HFFc6 (cell line): ENCODE measurements around the gene NOS1AP. TPM values are rescaled to one million over a fixed set of nuclear protein-coding genes. Genes with fewer than 3 reads are reported as not detected.
"Not testable (repeated sequence)": the region's sequence is repeated elsewhere in the genome, so short reads cannot be mapped to it uniquely, and the experiment has no call there.

Source experiments
- DNase-seq: peaks from one replicate; pipeline ENCODE4 v3.0.0-alpha.2; 2018
- H3K27ac Mint-ChIP-seq: 2 replicates; pipeline ENCODE4 v1.8.0; 2020; ENCODE audit warnings: mild to moderate bottlenecking, mixed read lengths
- H3K27me3 Mint-ChIP-seq: 2 replicates; pipeline ENCODE4 v1.8.0; 2021; ENCODE audit warnings: mild to moderate bottlenecking, moderate library complexity, mixed read lengths; ENCODE audit not compliant: insufficient read depth
- H3K36me3 Mint-ChIP-seq: 2 replicates; pipeline ENCODE4 v1.8.0; 2021; ENCODE audit warnings: low read depth, mixed read lengths
- H3K4me1 Mint-ChIP-seq: 2 replicates; pipeline ENCODE4 v1.8.0; 2020; ENCODE audit warnings: low read depth, mixed read lengths
- H3K4me3 Mint-ChIP-seq: 2 replicates; pipeline ENCODE4 v1.8.0; 2020; ENCODE audit warnings: mild to moderate bottlenecking, moderate library complexity, mixed read lengths
- H3K9me3 Mint-ChIP-seq: 2 replicates; pipeline ENCODE4 v1.8.0; 2020; ENCODE audit warnings: mild to moderate bottlenecking, mixed read lengths
- CTCF ChIP-seq: fragments of 200-600 bp; sonication (generic); IDR thresholded peaks from 2 replicates; pipeline ENCODE4 v1.5.0; 2021; ENCODE audit warnings: antibody characterized with exemption, mild to moderate bottlenecking
- total RNA-seq, 6 experiments: library from RNA; stranded (reverse); fragmentation: NEBNext Ultra II Directional; extraction: Animal tissue kit (Norgen Biotek cat#: 25700); gene quantifications; 2 replicates in 1 of 6; 3 replicates in 5 of 6; pipeline ENCODE4 v1.2.3, GENCODE V29; 2021

Gene NOS1AP
- total RNA-seq, 6 experiments from 2014 or later: 0.11 to 0.62 (median 0.29) TPM

- Mint-ChIP-seq H3K27ac (no peak overlapping the region), H3K36me3 (no peaks in the 10 kb centered on the region), H3K9me3 (no peaks in the 10 kb centered on the region), H3K4me3 (no peak overlapping the region), H3K27me3 (peaks cover 10% of the 10 kb centered on the region), H3K4me1 (peaks cover 15% of the 10 kb centered on the region)
- no peak for DNase-seq
- no peak for TF ChIP-seq CTCF
Measured at GRCh38 chr1:162056579-162056978, 12.9 kb upstream of the NOS1AP start.

- H3K27me3 Mint-ChIP-seq: peaks cover 15% of the 10 kb centered on the region
- no peak for TF ChIP-seq CTCF
Measured at GRCh38 chr1:162059721-162060120, 9.8 kb upstream of the NOS1AP start.

GRCh38 chr1:162060314-162060713 lies 9.2 kb upstream of the NOS1AP start:
- Mint-ChIP-seq H3K36me3 (no peaks in the 10 kb centered on the region), H3K27me3 (peaks cover 15% of the 10 kb centered on the region), H3K9me3 (no peaks in the 10 kb centered on the region), H3K4me3 (no peak overlapping the region), H3K27ac (no peak overlapping the region), H3K4me1 (peaks cover 8% of the 10 kb centered on the region)
- no peak for DNase-seq
- no peak for TF ChIP-seq CTCF

More at GRCh38 chr1:162059721-162060120, 9.8 kb upstream of the NOS1AP start:
- no peaks in the 10 kb centered on the region for H3K9me3 Mint-ChIP-seq
- H3K4me3 Mint-ChIP-seq: no peak overlapping the region
- DNase-seq: no peak
- peaks cover 14% of the 10 kb centered on the region for H3K4me1 Mint-ChIP-seq
- no peaks in the 10 kb centered on the region for H3K36me3 Mint-ChIP-seq
- no peak overlapping the region for H3K27ac Mint-ChIP-seq

- H3K4me1 Mint-ChIP-seq: no peaks in the 10 kb centered on the region
- no peaks in the 10 kb centered on the region for H3K36me3 Mint-ChIP-seq
- no peaks in the 10 kb centered on the region for H3K9me3 Mint-ChIP-seq
- no peak overlapping the region for H3K4me3 Mint-ChIP-seq
- H3K27ac Mint-ChIP-seq: no peak overlapping the region
- TF ChIP-seq CTCF: no peak
- no peak for DNase-seq
- H3K27me3 Mint-ChIP-seq: peaks cover 15% of the 10 kb centered on the region
Measured at GRCh38 chr1:162062542-162063015, 6.9 kb upstream of the NOS1AP start.

- TF ChIP-seq CTCF: no peak
- no peaks in the 10 kb centered on the region for H3K9me3 Mint-ChIP-seq
- no peak overlapping the region for H3K27ac Mint-ChIP-seq
- peaks cover 15% of the 10 kb centered on the region for H3K27me3 Mint-ChIP-seq
- H3K36me3 Mint-ChIP-seq: no peaks in the 10 kb centered on the region
- H3K4me1 Mint-ChIP-seq: no peaks in the 10 kb centered on the region
- no peak for DNase-seq
- H3K4me3 Mint-ChIP-seq: no peak overlapping the region
Measured at GRCh38 chr1:162065016-162065415, 4.5 kb upstream of the NOS1AP start.

- H3K9me3 Mint-ChIP-seq, H3K4me1 Mint-ChIP-seq, H3K36me3 Mint-ChIP-seq, H3K27ac Mint-ChIP-seq, DNase-seq, H3K4me3 Mint-ChIP-seq: not testable (repeated sequence)
- peaks cover 28% of the 10 kb centered on the region for H3K27me3 Mint-ChIP-seq
Measured at GRCh38 chr1:162066836-162067235, 2.7 kb upstream of the NOS1AP start.
